GM12891 (cell line): ENCODE measurements around the gene STAT2. TPM values are rescaled to one million over a fixed set of nuclear protein-coding genes. Genes with fewer than 3 reads are reported as not detected.
"Not testable (repeated sequence)": the region's sequence is repeated elsewhere in the genome, so short reads cannot be mapped to it uniquely, and the experiment has no call there.

Experiments
- DNase-seq: peaks from one replicate; pipeline ENCODE4 v3.0.0; 2011; ENCODE audit warnings: low spot score; ENCODE audit not compliant: insufficient read length
- FAIRE-seq: peaks from 2 replicates; lab custom pipeline; 2011; peaks lifted over from hg19 to GRCh38; lab: Jason Lieb, UNC
- PAX5 ChIP-seq: IDR thresholded peaks from 2 replicates; pipeline ENCODE4 v1.6.1; 2011; ENCODE audit warnings: low read length, moderate library complexity, mild to moderate bottlenecking; ENCODE audit not compliant: insufficient read depth, severe bottlenecking
- POLR2A ChIP-seq: IDR thresholded peaks from 2 replicates; pipeline ENCODE4 v1.6.1; 2011; ENCODE audit warnings: low read depth, low read length, control low read depth
- POLR2AphosphoS5 ChIP-seq: IDR thresholded peaks from 2 replicates; pipeline ENCODE4 v1.6.1; 2011; ENCODE audit warnings: low read depth, low read length, control low read depth
- POU2F2 ChIP-seq: IDR thresholded peaks from 2 replicates; pipeline ENCODE4 v1.6.1; 2011; ENCODE audit warnings: low read depth, mild to moderate bottlenecking, control low read depth, low read length, moderate library complexity
- SPI1 ChIP-seq: IDR thresholded peaks from 2 replicates; pipeline ENCODE4 v1.6.1; 2011; ENCODE audit warnings: low read depth, low read length, control low read depth
- TAF1 ChIP-seq: IDR thresholded peaks from 2 replicates; pipeline ENCODE4 v1.6.1; 2011; ENCODE audit warnings: low read depth, low read length, control low read depth
- polyA plus RNA-seq: library from polyadenylated mRNA; unstranded; fragments of >200 nt; gene quantifications from one replicate; pipeline ENCODE4 v1.2.1, GENCODE V29; 2012; ENCODE audit warnings: low read depth, missing spikeins, inconsistent platforms; ENCODE audit not compliant: missing spikeins

STAT2 gene
- 45.0 TPM for polyA plus RNA-seq

DNA sequence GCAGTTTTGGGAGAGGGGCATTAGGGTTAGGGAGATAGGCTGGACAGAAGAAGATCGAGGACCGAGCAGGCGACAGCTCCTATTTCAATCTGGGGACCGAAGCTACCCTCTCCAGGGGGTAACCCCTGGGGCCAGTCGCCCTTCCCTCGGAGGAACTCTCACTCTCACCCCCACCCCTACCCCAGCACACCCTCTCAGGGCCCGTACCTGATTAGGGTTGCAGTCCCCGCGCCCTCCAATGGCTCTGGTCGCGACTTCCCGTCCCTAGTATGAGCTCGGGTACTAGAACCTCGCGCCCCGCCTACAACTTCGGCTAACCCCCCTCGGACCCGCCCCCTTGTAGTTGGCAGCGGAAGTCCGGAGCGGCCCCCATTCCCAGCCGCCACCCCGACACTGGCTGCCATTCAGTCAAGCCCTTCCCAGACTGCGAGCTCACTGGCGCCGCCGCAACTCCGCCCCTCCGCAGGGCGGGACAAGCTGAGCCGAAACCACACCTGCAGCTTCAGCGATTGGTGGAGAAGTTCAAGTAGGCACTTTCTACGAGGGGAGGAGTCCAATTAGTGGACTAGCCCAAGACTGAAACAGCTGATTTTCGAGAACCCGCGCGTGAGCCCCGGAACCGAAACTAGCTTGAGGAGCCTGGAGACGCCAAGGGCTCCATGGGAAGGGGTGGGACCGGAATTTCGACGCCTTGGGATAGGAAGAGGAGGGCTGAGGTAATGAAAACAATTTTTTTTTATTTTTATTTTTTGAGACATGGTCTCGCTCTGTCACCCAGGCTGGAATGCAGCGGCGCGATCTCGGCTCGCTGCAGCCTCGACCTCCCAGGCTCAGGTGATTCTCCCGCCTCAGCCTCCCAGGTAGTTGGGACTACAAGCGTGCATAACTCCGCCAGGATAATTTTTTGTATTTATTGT lies at the start of gene STAT2:
Gene STAT2 (minus strand): TSS at position 257 of the 917 bp plus-strand sequence. CDS start 3,536 bp downstream, outside the sequence.
- TF ChIP-seq PAX5 (no peak), SPI1 (peak; percentile 50; the same call in 1 of the 2 replicates), POLR2A (peak; percentile 82), POU2F2 (peak; percentile 8), POLR2AphosphoS5 (peak; percentile 52; the same call in 1 of the 2 replicates), TAF1 (peak; percentile 20; the same call in 1 of the 2 replicates)
- FAIRE-seq (peak; percentile 98), DNase-seq (peak; percentile 84)

DNA sequence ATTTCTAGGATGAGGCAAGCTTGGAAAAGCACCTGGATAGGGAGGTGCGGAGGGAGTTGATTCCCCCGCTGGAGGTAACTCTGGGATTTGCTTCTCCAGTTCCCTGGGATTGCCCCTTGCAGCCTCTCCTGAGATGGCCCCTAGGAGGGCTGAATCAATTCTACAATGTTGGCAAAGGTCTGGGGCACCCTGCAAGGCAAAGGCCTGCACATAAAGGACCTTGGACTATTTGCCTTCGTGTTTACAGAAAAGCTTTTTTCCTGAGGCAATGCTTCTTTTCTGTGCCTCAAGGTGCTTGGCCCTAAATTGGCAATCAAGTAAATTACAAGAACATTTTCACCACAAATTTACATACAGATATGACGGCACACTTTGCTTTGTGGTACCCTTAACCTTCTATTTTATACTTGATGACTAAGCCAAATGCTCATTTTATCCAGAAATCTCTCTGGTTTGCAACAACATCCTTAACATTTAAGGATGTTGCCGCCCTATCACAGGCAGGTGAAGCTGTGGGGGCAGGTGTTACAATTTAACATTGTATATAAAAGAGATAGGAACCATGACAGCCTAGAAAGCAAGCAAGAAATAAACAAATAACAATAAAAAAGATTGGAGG lies 49.0 kb upstream of the STAT2 start:
- DNase-seq = no peak
- FAIRE-seq = no peak
- TF ChIP-seq POLR2AphosphoS5 = no peak
- TF ChIP-seq SPI1 = no peak
- TF ChIP-seq TAF1 = no peak
- TF ChIP-seq PAX5 = no peak
- TF ChIP-seq POU2F2 = no peak
- TF ChIP-seq POLR2A = no peak

DNA sequence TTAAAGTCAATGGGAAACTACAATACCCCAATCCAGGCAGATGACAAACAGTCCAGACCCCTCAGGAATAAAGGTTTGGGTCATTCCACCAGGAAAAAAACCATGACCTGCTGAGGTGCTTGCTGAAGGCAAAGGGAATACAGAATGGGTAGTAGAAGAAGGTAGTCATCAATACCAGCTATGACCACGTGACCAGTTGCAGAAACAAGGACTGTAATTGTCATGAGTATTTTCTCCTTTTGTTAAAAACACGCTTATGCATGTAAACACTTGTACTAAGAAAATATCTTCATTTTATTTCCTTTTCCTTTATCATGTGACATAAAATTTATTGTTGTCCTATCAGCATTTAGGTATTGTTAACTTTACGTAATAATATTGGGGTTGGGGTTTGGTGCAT lies 44.3 kb upstream of the STAT2 start:
- DNase-seq, FAIRE-seq: not testable (repeated sequence)

DNA sequence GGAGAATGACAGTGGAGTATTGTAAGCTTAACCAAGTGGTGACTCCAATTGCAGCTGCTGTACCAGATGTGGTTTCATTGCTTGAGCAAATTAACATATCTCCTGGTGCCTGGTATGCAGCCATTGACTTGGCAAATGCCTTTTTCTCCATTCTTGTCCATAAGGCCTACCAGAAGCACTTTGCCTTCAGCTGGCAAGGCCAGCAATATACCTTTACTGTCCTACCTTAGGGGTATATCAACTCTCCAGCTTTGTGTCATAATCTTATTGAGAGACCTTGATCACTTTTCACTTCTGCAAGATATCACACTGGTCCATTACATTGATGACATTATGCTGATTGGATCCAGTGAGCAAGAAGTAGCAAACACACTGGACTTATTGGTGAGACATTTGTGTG lies 41.7 kb upstream of the STAT2 start:
- not testable (repeated sequence) for DNase-seq, FAIRE-seq

DNA sequence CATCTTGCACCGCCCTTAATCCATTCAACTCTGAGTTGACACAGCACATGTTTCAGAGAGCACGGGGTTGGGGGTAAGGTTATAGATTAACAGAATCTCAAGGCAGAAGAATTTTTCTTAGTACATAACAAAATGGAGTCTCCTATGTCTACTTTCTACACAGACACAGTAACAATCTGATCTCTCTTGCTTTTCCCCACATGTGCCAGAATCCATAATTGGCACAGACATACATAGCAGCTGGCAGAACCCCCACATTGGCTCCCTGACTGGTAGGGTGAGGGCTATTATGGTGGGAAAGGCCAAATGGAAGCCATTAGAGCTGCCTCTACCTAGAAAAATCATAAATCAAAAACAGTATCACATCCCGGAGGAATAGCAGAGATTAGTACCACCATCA lies 41.2 kb upstream of the STAT2 start:
- DNase-seq, FAIRE-seq: not testable (repeated sequence)

DNA sequence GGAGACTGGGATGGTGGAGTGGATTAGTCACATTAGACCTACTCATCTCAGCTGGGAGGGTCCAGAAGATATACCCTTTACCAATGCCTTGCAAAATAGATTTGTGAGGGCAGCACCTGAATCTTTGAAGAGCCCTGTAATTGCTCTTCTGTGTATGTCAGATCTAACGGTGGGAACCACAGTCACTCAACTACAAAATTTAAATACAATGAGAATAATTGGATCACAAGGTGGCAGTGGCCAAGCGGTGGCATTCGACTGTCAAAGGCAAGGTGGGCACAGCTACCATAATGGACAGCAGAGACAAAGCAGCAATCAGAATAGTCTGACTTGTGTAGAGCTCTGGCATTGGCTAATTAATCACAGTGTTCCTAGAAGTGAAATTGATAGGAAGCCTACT lies 39.6 kb upstream of the STAT2 start:
- not testable (repeated sequence) for DNase-seq, FAIRE-seq

DNA sequence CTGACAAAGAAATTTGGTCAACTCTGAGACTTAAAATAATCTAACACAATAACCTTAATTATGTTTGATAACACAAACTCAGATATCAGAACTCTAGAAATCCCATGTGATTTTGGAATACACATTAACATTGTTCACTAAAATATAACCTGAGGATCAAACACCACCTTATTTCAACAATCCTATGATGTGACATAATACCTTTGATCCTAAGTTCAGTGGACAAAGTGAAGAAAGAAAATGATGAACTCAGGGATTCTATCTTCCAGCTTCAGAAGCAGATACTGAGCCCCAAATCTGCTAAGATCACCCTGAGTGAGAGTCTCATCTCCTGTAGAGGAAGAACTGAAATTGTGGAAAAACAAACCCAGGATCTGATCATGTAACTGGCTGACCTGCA lies 38.4 kb upstream of the STAT2 start:
- FAIRE-seq = no peak
- no peak for TF ChIP-seq PAX5
- TF ChIP-seq POLR2A = no peak
- no peak for TF ChIP-seq SPI1
- TF ChIP-seq POLR2AphosphoS5 = no peak
- DNase-seq = no peak

DNA sequence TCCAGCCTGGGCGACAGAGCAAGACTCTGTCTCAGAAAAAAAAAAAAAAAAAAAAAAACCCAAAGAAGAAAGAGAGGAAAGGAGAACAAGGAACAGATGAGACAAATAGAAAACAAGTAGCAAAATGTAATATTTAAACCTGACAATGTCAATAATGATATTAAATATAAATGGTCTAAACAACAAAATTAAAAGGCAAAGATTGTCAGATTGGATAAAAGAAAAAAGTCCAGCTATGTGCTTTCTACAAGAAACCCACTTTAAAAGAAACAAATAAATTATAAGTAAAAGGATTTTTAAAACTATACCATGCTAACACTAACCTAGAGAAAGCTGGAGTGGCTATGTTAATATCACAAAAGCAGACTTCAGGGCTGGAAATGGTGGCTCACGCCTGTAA lies 32.4 kb upstream of the STAT2 start:
- FAIRE-seq (no peak), DNase-seq (no peak)
- no peak for TF ChIP-seq SPI1
- no peak for TF ChIP-seq POU2F2
- no peak for TF ChIP-seq PAX5
- no peak for TF ChIP-seq POLR2AphosphoS5
- no peak for TF ChIP-seq TAF1
- no peak for TF ChIP-seq POLR2A

DNA sequence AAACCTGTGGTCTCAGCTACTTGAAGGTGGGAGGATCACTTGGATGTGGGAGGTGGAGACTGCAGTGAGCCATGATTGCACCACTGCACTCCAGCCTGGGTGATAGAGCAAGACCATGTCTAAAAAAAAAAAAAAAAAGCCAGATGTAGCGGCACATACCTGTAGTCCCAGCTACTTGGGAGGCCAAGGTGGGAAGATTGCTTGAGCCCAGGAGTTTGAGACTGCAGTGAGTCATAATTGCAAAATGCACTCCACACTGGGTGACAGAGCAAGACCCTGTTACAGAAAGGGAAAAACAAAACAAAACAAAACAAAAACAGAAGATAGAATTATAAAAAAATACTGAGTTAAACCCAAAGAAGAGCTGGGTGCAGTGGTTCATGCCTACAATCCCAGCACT lies 31.8 kb upstream of the STAT2 start:
- DNase-seq (no peak), FAIRE-seq (no peak)
- TF ChIP-seq POU2F2 = no peak
- TF ChIP-seq POLR2A = no peak
- no peak for TF ChIP-seq PAX5
- no peak for TF ChIP-seq POLR2AphosphoS5
- no peak for TF ChIP-seq TAF1
- no peak for TF ChIP-seq SPI1

DNA sequence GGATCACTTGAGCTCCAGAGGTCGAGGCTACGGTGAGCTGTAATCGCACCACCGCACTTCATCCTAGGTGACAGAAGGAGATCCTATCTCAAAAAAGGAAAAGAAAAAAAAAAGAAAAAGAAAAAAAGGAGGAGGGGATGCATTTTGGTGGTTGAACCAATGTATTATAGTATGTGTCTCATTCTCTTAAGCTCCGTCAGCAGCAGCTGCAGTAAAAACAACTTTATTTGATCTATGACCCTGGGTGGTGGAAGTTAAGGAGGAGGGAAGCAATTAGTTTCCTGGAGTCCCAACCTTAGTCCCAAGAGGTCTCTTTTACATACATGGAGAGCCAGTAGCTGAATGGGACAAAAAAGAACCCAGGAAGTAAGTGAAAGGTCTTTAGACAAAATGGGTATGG lies 29.5 kb upstream of the STAT2 start:
- DNase-seq (no peak), FAIRE-seq (no peak)
- TF ChIP-seq SPI1 (no peak), PAX5 (no peak), POLR2AphosphoS5 (no peak), TAF1 (no peak)
